Dermis blood vessel endothelial cell (primary cell): ENCODE results near the gene VPS9D1. TPM values are rescaled to one million over a fixed set of nuclear protein-coding genes. Genes with fewer than 3 reads are reported as not detected.
"Not testable (repeated sequence)": the region's sequence is repeated elsewhere in the genome, so short reads cannot be mapped to it uniquely, and the experiment has no call there.

Experiments used
- DNase-seq: peaks from one replicate; pipeline ENCODE4 v3.0.0; 2010
- total RNA-seq: library from RNA; depleted of rRNA; stranded (reverse); fragments of >200 nt; gene quantifications from 2 replicates; pipeline ENCODE4 v1.2.3, GENCODE V29; 2014

VPS9D1 gene
- total RNA-seq, 1 donor from 2014 or later = 5.8 TPM

DNA sequence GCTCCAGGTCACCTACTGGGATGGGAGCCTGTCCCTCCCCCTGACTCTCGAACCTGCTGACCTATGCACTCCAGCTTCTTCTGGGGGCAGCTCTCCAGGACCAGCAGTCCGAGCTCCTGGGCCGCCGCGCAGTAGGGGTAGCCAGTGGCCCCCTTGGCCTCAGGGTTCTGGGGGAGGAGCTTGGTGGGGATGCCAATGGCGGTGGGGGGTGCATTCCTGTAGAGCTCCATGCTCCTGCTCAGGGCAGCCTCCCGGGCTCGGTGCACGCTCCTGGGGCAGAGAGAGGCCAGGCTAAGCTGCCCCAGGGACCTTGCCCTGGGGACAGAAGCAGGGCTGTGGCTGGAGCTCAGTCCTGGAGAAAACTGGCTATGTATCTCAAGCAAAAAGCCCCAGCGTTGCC, 11.5 kb downstream of the VPS9D1 start:
- DNase-seq = no peak

DNA sequence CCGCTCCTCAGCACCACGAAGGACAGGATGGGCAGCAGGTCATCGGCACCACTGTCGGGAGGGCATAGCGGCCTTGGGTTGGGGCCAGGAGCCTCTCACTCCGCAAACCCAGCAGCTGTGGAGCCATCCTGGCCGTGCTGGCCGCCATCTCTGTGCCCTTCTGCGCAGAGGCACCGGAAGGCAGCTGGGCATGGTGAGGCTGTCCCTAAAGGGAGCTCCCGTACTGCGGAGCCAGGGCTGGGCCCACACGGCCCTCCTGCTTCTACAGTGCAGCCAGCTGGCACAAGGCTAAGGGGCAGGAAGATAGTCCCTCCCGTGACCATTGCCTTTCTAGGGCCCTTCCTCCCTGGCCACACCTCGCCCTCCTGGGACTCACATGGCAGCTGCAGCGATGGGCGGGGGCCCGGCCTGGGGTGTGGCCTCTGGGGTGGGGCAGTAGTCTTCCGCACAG, 12.2 kb downstream of the VPS9D1 start:
- DNase-seq = no peak

DNA sequence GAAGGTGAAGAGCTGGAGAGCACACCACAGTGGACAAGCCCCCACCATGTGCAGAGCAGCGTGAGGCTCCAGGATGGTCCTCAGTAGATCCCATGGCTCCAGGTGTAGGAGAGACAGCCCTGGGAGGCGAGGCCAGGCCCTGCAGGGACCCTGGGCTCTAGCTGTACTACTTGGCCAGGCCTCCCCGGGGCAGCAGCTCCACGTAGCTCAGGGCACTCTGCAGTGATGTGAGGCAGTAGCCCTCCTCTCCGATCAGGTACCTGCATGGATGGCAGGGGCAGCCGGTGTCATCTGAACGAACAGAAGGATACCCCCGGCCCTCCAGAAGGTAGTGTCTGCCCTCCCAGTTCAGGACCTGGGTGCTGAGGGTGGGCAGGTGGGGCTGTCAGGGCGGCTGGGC, 13.0 kb downstream of the VPS9D1 start:
- DNase-seq = no peak

GRCh38 chr16:89706518-89707260, 14.0 kb downstream of the VPS9D1 start:
- DNase-seq = no peak

GRCh38 chr16:89705006-89705405, 15.7 kb downstream of the VPS9D1 start:
- DNase-seq = no peak

DNA sequence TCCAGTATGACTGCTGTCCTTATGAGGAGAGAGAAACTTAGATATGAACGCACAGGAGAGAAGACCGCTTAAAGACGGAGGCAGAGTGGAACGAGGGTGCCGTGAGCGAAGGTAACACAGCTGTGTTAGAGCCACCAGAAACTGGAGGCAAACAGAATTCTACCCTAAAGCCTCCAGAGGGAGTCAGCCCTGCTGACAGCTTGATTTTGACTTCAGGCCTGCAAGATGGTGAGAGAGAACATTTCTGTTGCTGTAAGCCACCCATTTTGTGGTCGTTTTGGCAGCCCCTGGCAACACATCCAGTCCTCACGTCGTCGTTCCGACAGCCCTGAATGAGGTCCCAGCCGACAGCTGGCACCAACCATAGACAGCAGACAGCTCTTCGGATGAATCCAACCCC, 16.4 kb downstream of the VPS9D1 start:
- no peak for DNase-seq

- peak; percentile 81 for DNase-seq
Observed at GRCh38 chr16:89701425-89702406, 19.0 kb downstream of the VPS9D1 start, which contains the start of gene SPATA2L. SPATA2L (minus strand) TSS chr16:89701705; CDS start chr16:89701232, 473 bp downstream.

DNA sequence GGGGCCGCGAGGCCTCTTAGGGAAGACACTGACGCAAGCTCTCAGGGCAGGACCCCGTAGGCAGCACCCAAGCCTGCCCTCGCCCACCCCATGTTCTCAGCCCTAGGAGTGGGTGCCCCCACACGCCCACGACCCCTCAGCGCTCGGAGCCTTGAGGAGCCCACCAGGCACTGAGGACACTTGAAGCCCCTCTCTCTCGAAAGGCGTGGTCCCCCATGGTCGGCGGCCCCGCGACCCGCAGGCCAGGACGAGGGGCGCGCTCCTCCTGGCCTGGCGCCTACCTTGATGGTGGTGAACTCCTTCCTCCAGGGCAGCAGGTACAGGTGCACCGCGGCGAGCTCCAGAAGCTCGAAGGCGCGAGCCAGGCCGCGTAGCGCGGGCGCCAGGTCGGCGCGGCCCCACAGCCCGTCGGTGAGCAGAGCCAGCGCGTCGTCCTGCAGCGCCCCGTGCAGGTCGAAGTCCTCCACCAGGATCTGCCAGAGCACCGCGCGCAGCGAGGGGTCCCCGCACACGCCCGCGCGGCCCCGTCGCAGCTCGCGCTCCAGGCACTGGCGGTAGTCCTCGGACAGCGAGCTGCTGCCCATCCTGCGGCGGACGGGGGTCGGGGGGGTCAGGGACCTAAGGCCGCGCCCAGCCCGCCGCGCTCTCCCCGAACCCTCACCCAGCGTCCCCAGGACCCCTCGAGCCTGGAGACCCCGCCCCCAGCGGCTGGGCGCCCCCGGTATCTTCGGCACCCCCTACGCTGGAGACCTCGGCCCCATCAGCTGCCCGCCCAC, 19.9 kb downstream of the VPS9D1 start:
- peak; percentile 70 for DNase-seq

GRCh38 chr16:89700100-89700648, 20.5 kb downstream of the VPS9D1 start:
- peak; percentile 98 for DNase-seq

GRCh38 chr16:89699629-89700099, 21.0 kb downstream of the VPS9D1 start:
- not testable (repeated sequence) for DNase-seq

- DNase-seq = not testable (repeated sequence)
Observed at GRCh38 chr16:89698717-89699116, 22.0 kb downstream of the VPS9D1 start.

DNA sequence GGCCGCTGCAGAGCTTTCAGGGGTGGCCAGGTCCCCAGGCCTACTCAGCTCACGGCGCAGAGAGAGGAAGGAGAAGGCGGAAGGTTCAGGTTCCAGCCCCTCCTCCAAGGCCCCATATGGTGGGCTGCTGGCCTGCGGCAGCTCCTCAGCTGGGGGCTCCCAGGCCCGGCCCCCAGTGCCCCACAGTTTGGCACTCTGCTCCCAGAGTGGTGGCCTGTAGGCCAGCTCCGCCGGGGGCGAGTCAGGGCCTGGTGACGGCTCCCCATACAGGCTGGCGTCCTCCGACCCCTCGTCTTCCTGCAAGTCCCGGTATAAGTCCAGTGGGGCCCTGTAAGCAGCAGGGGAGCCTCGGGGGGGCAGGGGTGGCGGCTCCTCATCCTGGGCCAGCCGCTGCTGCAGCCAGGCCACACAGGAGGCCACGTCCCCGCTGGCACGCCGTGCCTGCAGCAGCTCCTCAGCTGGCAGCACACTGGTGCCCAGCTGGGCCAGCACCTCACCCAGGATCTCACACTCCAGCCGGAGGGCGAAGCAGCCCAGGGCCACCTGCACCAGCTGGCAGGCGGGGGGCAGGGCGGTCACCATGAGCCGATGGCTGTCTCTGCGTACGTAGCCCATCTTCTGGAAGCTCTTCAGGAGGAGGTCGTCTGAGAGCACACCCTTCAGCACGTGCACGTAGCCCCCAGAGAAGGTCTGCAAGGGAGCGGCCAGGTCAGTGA, 22.9 kb downstream of the VPS9D1 start:
- DNase-seq = no peak

- no peak for DNase-seq
Observed at GRCh38 chr16:89697161-89697615, 23.5 kb downstream of the VPS9D1 start.

- no peak for DNase-seq
Observed at GRCh38 chr16:89696670-89697128, 24.0 kb downstream of the VPS9D1 start.

- no peak for DNase-seq
Observed at GRCh38 chr16:89695875-89696669, 24.6 kb downstream of the VPS9D1 start.

DNA sequence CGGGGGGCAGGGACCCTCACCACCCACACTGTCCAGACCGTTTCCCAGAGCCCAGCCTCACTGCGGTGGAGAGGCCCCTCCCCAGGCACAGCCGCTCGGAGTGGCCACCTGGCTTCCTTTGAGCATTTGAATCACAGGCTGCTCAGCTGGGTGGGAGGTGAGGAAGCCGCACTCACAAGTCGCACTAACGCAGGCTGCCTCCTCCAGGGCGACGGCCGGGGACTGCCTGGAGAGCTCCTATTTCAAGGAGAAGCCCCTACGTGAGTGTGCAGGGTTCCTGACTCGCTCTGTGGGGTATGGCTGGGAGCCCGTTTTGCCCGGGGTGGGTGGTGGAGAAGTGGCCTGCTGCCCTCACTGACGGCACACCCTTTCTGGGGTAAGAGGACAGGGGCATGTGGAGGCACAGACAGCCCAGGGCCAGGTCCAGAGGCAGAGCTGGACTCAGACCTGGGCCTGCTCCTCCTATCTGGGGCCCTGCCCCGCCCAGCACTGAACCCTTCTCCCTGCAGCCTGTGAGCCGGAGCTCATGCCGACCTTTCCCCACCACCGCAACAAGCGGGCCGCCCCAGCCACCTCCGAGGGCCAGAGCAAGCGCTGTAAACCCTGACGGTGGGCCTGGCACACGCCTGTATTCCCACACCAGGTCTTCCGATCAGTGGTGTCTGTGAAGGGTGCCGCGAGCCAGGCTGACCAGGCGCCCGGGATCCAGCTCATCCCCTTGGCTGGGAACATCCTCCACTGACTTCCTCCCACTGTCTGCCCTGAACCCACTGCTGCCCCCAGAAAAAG, 25.4 kb downstream of the VPS9D1 start:
- no peak for DNase-seq

- DNase-seq = not testable (repeated sequence)
Observed at GRCh38 chr16:89694784-89695085, 26.0 kb downstream of the VPS9D1 start.

DNA sequence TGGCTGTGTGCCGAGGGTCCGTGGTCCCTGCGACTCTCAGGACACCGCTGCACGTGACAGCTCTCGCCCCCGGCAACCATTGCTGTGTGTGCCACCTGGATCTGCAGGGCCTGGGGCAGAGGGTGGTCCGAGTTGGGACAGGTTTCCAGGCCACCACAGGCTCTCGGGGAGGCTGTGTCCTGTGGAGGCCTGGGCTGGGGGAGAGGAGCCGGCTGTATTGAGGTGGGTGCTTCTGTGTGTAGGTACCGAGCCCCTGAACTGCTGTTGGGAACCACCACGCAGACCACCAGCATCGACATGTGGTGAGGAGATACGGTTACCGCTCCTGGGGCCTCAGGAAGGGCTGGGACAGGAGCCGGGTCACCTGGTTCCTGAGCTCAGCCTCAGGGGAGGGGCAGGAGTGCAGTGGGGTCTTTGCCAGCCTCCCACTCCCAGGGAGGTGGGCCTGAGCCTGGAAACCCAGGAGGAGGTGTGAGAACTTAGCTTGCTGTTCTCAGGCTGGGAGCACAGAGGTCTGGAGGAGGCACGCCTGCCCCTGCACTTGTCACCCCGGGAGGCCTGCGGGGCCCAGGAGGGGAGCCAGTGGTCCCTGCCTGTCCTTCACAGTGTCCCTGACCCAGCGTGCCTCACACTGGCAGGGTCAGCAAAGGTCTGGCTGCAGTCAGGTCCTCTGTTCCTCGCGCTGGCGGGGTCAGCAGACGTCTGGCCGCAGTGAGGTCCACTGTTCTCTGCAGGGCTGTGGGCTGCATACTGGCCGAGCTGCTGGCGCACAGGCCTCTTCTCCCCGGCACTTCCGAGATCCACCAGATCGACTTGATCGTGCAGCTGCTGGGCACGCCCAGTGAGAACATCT, 26.5 kb downstream of the VPS9D1 start:
- DNase-seq = no peak

GRCh38 chr16:89693289-89693731, 27.4 kb downstream of the VPS9D1 start:
- no peak for DNase-seq
